Cardiac fibroblast (primary cell): Measurements from ENCODE around the gene SLC22A4.

Experiments used
- DNase-seq, 2 donors: peaks; one replicate each; pipeline versions ENCODE4 v3.0.0 to v3.0.0-alpha.2; 2010; ENCODE audit warnings: low read depth in 2 of 2
- H3K4me3 ChIP-seq, 2 donors: replicated peaks in 1 of 2; 1 replicate in 1 of 2; 2 replicates in 1 of 2; pipeline ENCODE4 v1.5.1; 2011; ENCODE audit warnings: low read depth in 2 of 2, low read length in 2 of 2, mild to moderate bottlenecking in 2 of 2, moderate library complexity in 1 of 2
- CTCF ChIP-seq: IDR thresholded peaks from one replicate; pipeline ENCODE4 v1.5.1; 2011; ENCODE audit warnings: low read depth, mild to moderate bottlenecking, low read length, inconsistent platforms

The SLC22A4 gene

GRCh38 chr5:132258102-132259068 is 35.8 kb upstream of the SLC22A4 start:
- peak in 1 of 2 donors; percentile 65 for DNase-seq
- no peak for TF ChIP-seq CTCF
- H3K4me3 ChIP-seq = peak overlapping the region; percentile 66 to 78

- DNase-seq = peak; percentile 83 to 93
- peak overlapping the region; percentile 66 to 78 for H3K4me3 ChIP-seq
Observed at GRCh38 chr5:132259069-132259851, 34.9 kb upstream of the SLC22A4 start.

GRCh38 chr5:132260051-132260450 is 34.1 kb upstream of the SLC22A4 start:
- no peak overlapping the region for H3K4me3 ChIP-seq
- peak in 1 of 2 donors; percentile 49 for DNase-seq
- no peak for TF ChIP-seq CTCF

More at GRCh38 chr5:132259069-132259851, 34.9 kb upstream of the SLC22A4 start:
- no peak for TF ChIP-seq CTCF

GRCh38 chr5:132260714-132261551 is 33.3 kb upstream of the SLC22A4 start:
- no peak overlapping the region for H3K4me3 ChIP-seq
- no peak for TF ChIP-seq CTCF

GRCh38 chr5:132261881-132262845 is 32.0 kb upstream of the SLC22A4 start:
- no peak overlapping the region for H3K4me3 ChIP-seq
- DNase-seq = no peak
- TF ChIP-seq CTCF = no peak

More at GRCh38 chr5:132260714-132261551, 33.3 kb upstream of the SLC22A4 start:
- DNase-seq = peak; percentile 88
